GM21825 (cell line): ENCODE results near the gene S100PBP.

Experiments used
- ATAC-seq: cut with Tn5 transposase; IDR thresholded peaks from one replicate; pipeline ENCODE4 v1.9.1; 2021; ENCODE audit warnings: mild to moderate bottlenecking, moderate library complexity; ENCODE audit not compliant: unreplicated experiment

The S100PBP gene

GRCh38 chr1:32818804-32819541, 1.5 kb downstream of the S100PBP start:
- ATAC-seq: peak; percentile 33

GRCh38 chr1:32825181-32825580, 7.7 kb downstream of the S100PBP start:
- no peak for ATAC-seq

GRCh38 chr1:32828341-32828740, 10.9 kb downstream of the S100PBP start:
- no peak for ATAC-seq

GRCh38 chr1:32830092-32830852, 12.8 kb downstream of the S100PBP start:
- no peak for ATAC-seq

- no peak for ATAC-seq
These were observed 14.4 kb downstream of the S100PBP start for GRCh38 chr1:32831878-32832277.

- ATAC-seq: no peak
These were observed 31.1 kb downstream of the S100PBP start for GRCh38 chr1:32848354-32849063.

GRCh38 chr1:32855861-32856617, 38.6 kb downstream of the S100PBP start:
- no peak for ATAC-seq

GRCh38 chr1:32858136-32858535, 40.7 kb downstream of the S100PBP start:
- ATAC-seq: no peak

- no peak for ATAC-seq
These were observed 41.3 kb downstream of the S100PBP start for GRCh38 chr1:32858791-32859190.

- ATAC-seq: no peak
These were observed 42.5 kb downstream of the S100PBP start for GRCh38 chr1:32859915-32860314.

- ATAC-seq: no peak
These were observed 43.1 kb downstream of the S100PBP start for GRCh38 chr1:32860566-32860965.

- ATAC-seq: no peak
These were observed 44.6 kb downstream of the S100PBP start for GRCh38 chr1:32861904-32862695.

- no peak for ATAC-seq
These were observed 45.9 kb downstream of the S100PBP start for GRCh38 chr1:32863218-32863880.

- no peak for ATAC-seq
These were observed 46.4 kb downstream of the S100PBP start for GRCh38 chr1:32863881-32864245.

- no peak for ATAC-seq
These were observed 47.0 kb downstream of the S100PBP start for GRCh38 chr1:32864375-32865019.

GRCh38 chr1:32865639-32866405, 48.4 kb downstream of the S100PBP start:
- no peak for ATAC-seq

- no peak for ATAC-seq
These were observed 49.7 kb downstream of the S100PBP start for GRCh38 chr1:32867151-32867550.

GRCh38 chr1:32867671-32868070, 50.2 kb downstream of the S100PBP start:
- ATAC-seq: no peak
